Measurements from ENCODE around the gene PTCD3.

- TF ChIP-seq CTCF (optimal IDR thresholded peaks at IDR 0.05 in 1 of 3, IDR thresholded peaks at IDR 0.05 in 1 of 3, conservative IDR thresholded peaks at IDR 0.05 in 1 of 3; ENCODE audit: extremely low read depth in 1 of 3, insufficient read depth in 2 of 3, low read length in 3 of 3) (no peak), EZH2 (IDR thresholded peaks at IDR 0.05; ENCODE audit: low read length) (no peak)
Observed at GRCh38 chr2:86150502-86150901, 44.5 kb downstream of the PTCD3 start.

All from keratinocyte (primary cell).